Activated T-cell treated with anti-CD3 and anti-CD28 coated beads, Interleukin-2, amount 50 U/mL, for 1 hour (primary cell): ENCODE data around the gene CPN2.

Source experiments
- DNase-seq: peaks from one replicate; pipeline ENCODE4 v3.0.0-alpha.2; 2020

The CPN2 gene

DNA sequence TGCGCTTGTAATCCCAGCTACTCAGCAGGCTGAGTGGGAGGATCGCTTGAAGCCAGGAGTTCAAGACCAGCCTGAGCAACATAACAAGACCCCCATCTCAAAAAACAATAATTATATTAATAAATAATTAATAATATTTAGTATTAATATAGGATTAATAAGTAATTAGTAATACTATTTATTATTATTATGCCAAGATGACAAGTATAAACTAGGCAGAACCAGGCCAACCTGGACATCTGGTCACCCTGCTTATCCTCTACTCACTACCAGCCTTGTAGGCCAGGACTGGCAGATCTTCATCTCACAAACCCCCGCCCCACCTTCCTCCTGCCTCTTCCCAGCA is 429 bp downstream of the CPN2 start:
- DNase-seq: no peak

DNA sequence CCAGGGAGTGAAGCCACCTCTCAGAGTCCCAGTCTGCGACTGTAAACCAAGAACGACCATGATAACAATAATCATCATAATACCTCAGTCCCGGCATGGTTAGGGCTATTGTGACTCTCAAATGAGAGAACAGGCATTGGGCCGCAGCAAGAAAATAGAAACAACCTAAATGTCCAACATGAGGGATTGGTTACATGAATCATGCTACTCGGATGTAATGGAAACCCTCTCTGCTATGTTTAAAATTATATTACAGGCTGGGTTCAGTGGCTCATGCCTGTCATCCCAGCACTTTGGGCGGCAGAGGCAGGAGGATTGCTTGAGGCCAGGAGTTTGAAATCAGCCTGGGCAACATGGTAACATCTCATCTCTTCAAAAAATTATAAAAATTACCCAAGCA is 2.8 kb downstream of the CPN2 start:
- no peak for DNase-seq

DNA sequence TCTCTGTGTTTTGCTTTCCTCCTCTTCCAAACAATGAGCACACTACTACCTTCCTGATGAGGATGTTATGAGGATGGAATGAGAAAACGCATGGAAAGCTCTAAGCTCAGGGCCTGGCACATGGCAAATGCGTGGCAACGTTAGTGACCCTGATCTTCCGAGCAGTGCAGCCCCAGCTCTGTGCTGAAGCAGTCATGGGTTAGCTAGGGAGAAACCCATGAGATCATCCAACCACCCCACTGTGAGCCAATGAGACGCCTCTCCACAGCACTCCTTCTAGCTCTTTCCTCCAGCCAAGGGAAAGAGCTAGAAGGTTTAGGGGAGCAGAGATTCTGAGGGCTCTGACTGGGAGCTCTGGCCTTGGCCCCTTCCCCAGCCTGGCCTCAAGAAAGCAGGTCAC is 4.5 kb downstream of the CPN2 start:
- no peak for DNase-seq

- no peak for DNase-seq
Measured at GRCh38 chr3:194346035-194346434, 5.1 kb downstream of the CPN2 start.

DNA sequence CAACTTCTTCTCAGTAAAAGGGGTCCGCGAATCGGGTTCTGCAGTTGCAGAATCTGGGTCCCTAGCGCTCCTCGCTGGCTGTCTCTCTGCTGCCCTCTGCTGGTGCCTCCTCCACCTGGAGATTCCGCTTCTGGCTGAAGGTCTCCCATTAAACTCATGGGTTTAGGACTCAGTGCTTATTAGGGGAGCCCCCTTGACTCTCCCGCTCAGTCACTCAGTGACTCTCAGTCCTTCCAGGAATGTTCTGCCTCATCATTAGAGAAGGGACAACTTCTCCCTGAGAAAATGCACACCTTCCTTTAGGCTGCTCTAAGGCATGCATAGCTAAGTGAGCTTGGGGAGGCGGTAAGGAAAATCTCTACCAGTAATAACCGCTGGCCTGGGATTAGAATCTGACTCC is 7.1 kb downstream of the CPN2 start:
- DNase-seq: peak; percentile 76

DNA sequence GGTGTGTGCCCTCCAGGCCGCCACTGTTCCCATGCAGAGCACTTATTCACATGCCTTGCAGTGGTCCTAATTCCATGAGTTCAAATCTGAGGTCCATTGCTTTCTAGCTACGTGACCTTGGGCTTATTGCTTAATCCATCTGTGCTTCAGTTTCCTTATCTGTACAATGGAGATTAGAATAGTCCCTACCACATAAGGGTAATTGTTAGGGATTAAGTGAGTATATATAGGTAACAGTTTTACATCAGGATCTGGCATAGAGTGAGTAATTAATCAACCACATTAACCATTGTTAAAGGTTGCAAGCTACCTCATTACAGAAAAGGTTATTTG is 7.6 kb downstream of the CPN2 start:
- no peak for DNase-seq

- no peak for DNase-seq
Measured at GRCh38 chr3:194342861-194343560, 8.1 kb downstream of the CPN2 start.

GRCh38 chr3:194340757-194341400 is 10.2 kb downstream of the CPN2 start:
- DNase-seq: no peak

- no peak for DNase-seq
Measured at GRCh38 chr3:194339840-194340239, 11.3 kb downstream of the CPN2 start.

DNA sequence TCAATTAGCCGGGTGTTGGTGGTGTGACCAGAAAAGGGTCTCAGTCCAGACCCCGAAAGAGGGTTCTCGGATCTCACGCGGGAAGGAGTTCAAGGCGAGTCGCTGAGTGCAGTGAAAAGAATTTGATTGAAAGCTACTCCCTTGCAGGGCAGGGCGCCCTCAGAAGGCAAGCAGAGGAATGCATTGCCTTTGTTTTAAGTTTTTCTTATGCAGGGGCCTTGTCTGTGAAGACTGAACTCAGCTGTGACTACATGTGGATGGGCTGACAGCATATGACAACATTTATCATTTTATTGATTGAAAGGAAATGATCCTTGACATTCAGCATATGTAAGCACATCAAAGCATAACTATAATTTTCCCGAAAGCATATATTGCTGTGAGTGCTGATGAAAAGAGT is 11.8 kb downstream of the CPN2 start:
- DNase-seq: no peak

DNA sequence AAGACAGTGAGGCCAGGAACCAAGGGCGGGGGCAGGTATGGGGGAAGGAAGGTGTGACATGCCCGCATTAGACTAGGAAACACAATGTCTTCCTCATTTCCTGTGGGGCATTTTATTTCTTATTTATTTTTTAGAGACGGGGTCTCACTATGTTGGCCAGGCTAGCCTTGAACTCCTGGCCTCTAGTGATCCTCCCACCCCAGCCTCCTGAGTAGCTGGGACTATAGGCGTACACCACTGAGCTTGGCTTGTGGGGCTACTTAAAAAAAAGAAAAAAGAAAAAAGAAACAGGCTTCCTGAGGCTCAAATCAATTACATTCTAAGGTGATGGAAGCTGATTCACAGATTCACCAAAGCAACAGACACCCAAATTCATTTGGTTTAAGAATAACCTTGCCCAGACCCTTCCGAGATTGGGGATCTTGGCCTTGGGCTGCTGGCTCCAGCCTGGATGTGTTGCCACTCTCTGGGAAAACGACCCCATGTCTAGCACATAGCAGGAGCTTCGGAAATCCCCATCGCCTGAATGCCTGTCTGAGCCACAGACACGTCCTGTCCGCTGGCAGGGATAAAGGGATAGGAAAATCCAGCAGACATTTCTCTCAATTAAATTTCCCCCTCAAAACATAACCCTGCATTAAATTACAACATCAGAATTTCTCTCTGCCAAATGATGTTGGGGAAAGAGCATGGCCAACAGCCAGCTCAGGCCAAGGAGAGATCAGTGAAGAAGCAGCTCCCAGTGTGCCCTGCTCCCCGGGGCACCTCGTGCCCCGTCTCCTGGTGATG is 13.0 kb downstream of the CPN2 start:
- no peak for DNase-seq

- no peak for DNase-seq
Measured at GRCh38 chr3:194336601-194337355, 14.3 kb downstream of the CPN2 start.

GRCh38 chr3:194333981-194334320 is 17.2 kb downstream of the CPN2 start:
- DNase-seq: no peak

- DNase-seq: peak; percentile 93
Measured at GRCh38 chr3:194333212-194333980, 17.7 kb downstream of the CPN2 start.

DNA sequence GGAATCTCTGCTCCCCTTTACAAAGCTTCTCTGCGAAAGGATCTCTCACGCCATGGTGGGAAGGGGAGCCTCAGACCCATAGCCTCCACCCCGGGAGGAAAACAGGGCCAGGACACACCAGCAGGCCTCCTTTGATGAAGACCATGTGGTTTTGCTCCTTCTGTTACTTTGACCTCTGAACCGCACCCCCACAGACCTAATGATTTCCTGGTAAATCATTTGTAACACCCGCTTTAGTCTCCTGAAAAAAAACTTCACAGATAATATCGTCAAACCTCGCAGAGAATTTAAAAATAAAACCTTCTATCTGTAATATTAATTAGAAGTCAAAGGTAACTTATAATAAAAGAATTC is 18.3 kb downstream of the CPN2 start:
- DNase-seq: no peak

- no peak for DNase-seq
Measured at GRCh38 chr3:194330579-194330978, 20.5 kb downstream of the CPN2 start.

- no peak for DNase-seq
Measured at GRCh38 chr3:194330160-194330559, 21.0 kb downstream of the CPN2 start.

DNA sequence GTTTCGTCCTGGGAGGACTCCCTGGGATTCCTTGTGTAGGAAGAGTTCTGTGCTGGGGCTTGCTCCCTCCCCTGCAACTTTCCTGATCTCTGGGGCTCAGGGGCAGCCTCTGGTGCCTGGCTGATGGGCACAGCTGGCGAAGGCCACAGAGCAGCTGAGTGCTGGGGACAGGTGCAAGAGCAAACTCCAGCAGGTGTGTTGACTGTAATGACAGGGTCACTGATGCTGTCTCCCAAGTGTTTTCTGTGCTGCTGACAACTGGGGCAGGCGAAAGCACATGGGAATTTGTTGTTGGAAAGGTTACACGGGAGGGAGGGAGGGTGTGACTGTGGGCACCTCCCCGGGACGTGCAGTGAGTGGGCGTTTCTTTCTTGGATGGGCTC is 21.6 kb downstream of the CPN2 start:
- DNase-seq: no peak

GRCh38 chr3:194328942-194329582 is 22.1 kb downstream of the CPN2 start:
- no peak for DNase-seq

GRCh38 chr3:194328053-194328657 is 23.0 kb downstream of the CPN2 start:
- no peak for DNase-seq

GRCh38 chr3:194327218-194328052 is 23.7 kb downstream of the CPN2 start:
- DNase-seq: no peak

- DNase-seq: no peak
Measured at GRCh38 chr3:194326968-194327217, 24.2 kb downstream of the CPN2 start.
